SH-SY5Y (cell line): ENCODE data around the gene UQCC2.

ENCODE experiments used
- GATA2 ChIP-seq: IDR thresholded peaks from 2 replicates; pipeline ENCODE4 v1.6.1; 2011; ENCODE audit warnings: mild to moderate bottlenecking, low read depth, low read length
- GATA3 ChIP-seq: IDR thresholded peaks from 2 replicates; pipeline ENCODE4 v1.6.1; 2011; ENCODE audit warnings: low read depth, mild to moderate bottlenecking, low read length, moderate library complexity

- TF ChIP-seq GATA3 (no peak), GATA2 (no peak)
Observed at GRCh38 chr6:33744001-33744848, 32.7 kb upstream of the UQCC2 start.
